Astrocyte (in vitro differentiated cells and primary cell): ENCODE data around the gene GOLPH3L. TPM values are rescaled to one million over a fixed set of nuclear protein-coding genes. Genes with fewer than 3 reads are reported as not detected.

Experiments used
- DNase-seq: peaks from one replicate; pipeline ENCODE4 v3.0.0-alpha.2; 2010; ENCODE audit warnings: low read depth
- FAIRE-seq: peaks from 2 replicates; lab custom pipeline; 2011; peaks lifted over from hg19 to GRCh38; lab: Jason Lieb, UNC
- H2AFZ ChIP-seq: 2 replicates; pipeline ENCODE4 v1.6.0; 2012; ENCODE audit warnings: low read depth, low read length, inconsistent platforms
- H3K27ac ChIP-seq: 2 replicates; pipeline ENCODE4 v1.5.1; 2011; ENCODE audit warnings: low read depth, low read length, inconsistent platforms
- H3K27me3 ChIP-seq: 2 replicates; pipeline ENCODE4 v1.6.0; 2011; ENCODE audit warnings: low read length, inconsistent platforms; ENCODE audit not compliant: insufficient read depth
- H3K36me3 ChIP-seq: 2 replicates; pipeline ENCODE4 v1.5.1; 2011; ENCODE audit warnings: low read length, inconsistent platforms; ENCODE audit not compliant: insufficient read depth
- H3K4me1 ChIP-seq: 2 replicates; pipeline ENCODE4 v1.5.1; 2011; ENCODE audit warnings: low read length, inconsistent platforms; ENCODE audit not compliant: insufficient read depth
- H3K4me2 ChIP-seq: 2 replicates; pipeline ENCODE4 v1.6.0; 2012; ENCODE audit warnings: low read length, inconsistent platforms
- H3K4me3 ChIP-seq: 2 replicates; pipeline ENCODE4 v1.5.1; 2011; ENCODE audit warnings: low read depth, mild to moderate bottlenecking, low read length, inconsistent platforms; ENCODE audit not compliant: insufficient read depth
- H3K79me2 ChIP-seq: 2 replicates; pipeline ENCODE4 v1.6.0; 2012; ENCODE audit warnings: mild to moderate bottlenecking, low read length, inconsistent platforms; ENCODE audit not compliant: insufficient read depth
- H3K9ac ChIP-seq: 2 replicates; pipeline ENCODE4 v1.6.0; 2012; ENCODE audit warnings: mild to moderate bottlenecking, low read length, inconsistent platforms
- H3K9me3 ChIP-seq: 2 replicates; pipeline ENCODE4 v1.5.1; 2012; ENCODE audit warnings: low read depth, mild to moderate bottlenecking, low read length, inconsistent platforms; ENCODE audit not compliant: insufficient read depth
- H4K20me1 ChIP-seq: 2 replicates; pipeline ENCODE4 v1.6.0; 2012; ENCODE audit warnings: low read length, inconsistent platforms; ENCODE audit not compliant: insufficient read depth
- H3K27ac Mint-ChIP-seq: one replicate; pipeline ENCODE4 v1.8.0; 2021; ENCODE audit warnings: mild to moderate bottlenecking, mixed read lengths; ENCODE audit not compliant: unreplicated experiment
- H3K27me3 Mint-ChIP-seq: one replicate; pipeline ENCODE4 v1.8.0; 2021; ENCODE audit warnings: low read depth, mixed read lengths; ENCODE audit not compliant: unreplicated experiment
- H3K36me3 Mint-ChIP-seq: one replicate; pipeline ENCODE4 v1.8.0; 2021; ENCODE audit warnings: low read depth, mixed read lengths; ENCODE audit not compliant: unreplicated experiment
- H3K4me1 Mint-ChIP-seq: one replicate; pipeline ENCODE4 v1.8.0; 2021; ENCODE audit warnings: low read depth, mixed read lengths; ENCODE audit not compliant: unreplicated experiment
- H3K4me3 Mint-ChIP-seq: one replicate; pipeline ENCODE4 v1.8.0; 2021; ENCODE audit warnings: mild to moderate bottlenecking, moderate library complexity, mixed read lengths; ENCODE audit not compliant: unreplicated experiment
- H3K9me3 Mint-ChIP-seq: one replicate; pipeline ENCODE4 v1.8.0; 2021; ENCODE audit warnings: mild to moderate bottlenecking, mixed read lengths; ENCODE audit not compliant: unreplicated experiment
- EZH2 ChIP-seq: IDR thresholded peaks from 2 replicates; pipeline ENCODE4 v1.6.1; 2012; ENCODE audit warnings: mild to moderate bottlenecking, low read length, inconsistent platforms; ENCODE audit not compliant: insufficient read depth
- total RNA-seq: library from RNA; stranded (reverse); gene quantifications from 2 replicates; pipeline ENCODE4 v1.2.1, GENCODE V29; 2021
- TF ChIP-seq, protein P1 (sequence below): IDR thresholded peaks from 2 replicates; pipeline ENCODE4 v1.5.1; 2011; ENCODE audit warnings: low read depth, mild to moderate bottlenecking, inconsistent platforms, low read length, moderate library complexity; ENCODE audit not compliant: insufficient read depth

GOLPH3L gene
- total RNA-seq, 1 donor from 2014 or later = 20.9 TPM

DNA sequence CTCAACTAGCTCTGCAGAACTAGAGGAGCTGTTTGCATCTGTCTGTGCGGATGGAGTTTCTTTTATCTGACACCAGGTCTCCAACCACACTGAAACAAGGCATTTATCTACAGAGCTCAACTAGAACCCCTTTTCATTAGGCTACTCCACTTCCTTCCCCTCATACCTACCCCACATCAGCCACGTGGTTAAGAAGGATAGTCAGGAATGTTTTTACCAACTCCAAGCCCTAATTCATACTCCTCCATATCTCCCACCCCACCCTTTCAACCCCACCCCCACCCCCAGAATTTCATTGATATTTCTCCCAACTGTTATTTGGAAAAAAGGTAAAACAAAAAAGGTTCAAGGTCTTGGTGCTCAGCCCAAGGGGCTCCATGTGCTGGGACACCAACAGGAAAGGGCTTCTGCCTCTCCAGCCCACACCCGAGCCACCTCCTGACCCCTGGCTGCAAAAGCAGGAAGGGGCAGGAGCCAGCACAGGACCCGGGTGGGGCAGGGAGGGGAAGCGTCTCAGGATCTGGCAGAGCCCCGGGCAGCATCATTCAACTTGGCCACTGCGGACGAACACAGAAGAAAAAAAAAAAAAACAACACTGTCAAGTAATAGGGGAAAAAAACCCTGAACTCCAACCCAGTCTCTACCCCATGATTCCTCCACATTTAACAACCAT lies 74.5 kb downstream of the GOLPH3L start:
- peaks cover 17% of the 10 kb centered on the region for H3K4me1 Mint-ChIP-seq
- H3K4me3 Mint-ChIP-seq = no peak overlapping the region
- DNase-seq (no peak), FAIRE-seq (no peak)
- H3K36me3 ChIP-seq = peaks cover 38% of the 10 kb centered on the region
- H3K4me3 ChIP-seq = no peak overlapping the region
- no peaks in the 10 kb centered on the region for H3K27me3 ChIP-seq
- H4K20me1 ChIP-seq = peaks cover 18% of the 10 kb centered on the region
- no peaks in the 10 kb centered on the region for H3K9me3 Mint-ChIP-seq
- H3K27ac Mint-ChIP-seq = no peak overlapping the region
- no peak for TF ChIP-seq EZH2
- TF ChIP-seq, protein P1, sequence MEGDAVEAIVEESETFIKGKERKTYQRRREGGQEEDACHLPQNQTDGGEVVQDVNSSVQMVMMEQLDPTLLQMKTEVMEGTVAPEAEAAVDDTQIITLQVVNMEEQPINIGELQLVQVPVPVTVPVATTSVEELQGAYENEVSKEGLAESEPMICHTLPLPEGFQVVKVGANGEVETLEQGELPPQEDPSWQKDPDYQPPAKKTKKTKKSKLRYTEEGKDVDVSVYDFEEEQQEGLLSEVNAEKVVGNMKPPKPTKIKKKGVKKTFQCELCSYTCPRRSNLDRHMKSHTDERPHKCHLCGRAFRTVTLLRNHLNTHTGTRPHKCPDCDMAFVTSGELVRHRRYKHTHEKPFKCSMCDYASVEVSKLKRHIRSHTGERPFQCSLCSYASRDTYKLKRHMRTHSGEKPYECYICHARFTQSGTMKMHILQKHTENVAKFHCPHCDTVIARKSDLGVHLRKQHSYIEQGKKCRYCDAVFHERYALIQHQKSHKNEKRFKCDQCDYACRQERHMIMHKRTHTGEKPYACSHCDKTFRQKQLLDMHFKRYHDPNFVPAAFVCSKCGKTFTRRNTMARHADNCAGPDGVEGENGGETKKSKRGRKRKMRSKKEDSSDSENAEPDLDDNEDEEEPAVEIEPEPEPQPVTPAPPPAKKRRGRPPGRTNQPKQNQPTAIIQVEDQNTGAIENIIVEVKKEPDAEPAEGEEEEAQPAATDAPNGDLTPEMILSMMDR = no peak
- H3K27ac ChIP-seq = no peak overlapping the region
- no peaks in the 10 kb centered on the region for H3K9me3 ChIP-seq
- H3K27me3 Mint-ChIP-seq = no peaks in the 10 kb centered on the region
- no peak overlapping the region for H2AFZ ChIP-seq
- no peak overlapping the region for H3K4me2 ChIP-seq
- peaks cover 24% of the 10 kb centered on the region for H3K36me3 Mint-ChIP-seq
- no peak overlapping the region for H3K9ac ChIP-seq
- peaks cover 14% of the 10 kb centered on the region for H3K4me1 ChIP-seq
- H3K79me2 ChIP-seq = peaks cover 18% of the 10 kb centered on the region

DNA sequence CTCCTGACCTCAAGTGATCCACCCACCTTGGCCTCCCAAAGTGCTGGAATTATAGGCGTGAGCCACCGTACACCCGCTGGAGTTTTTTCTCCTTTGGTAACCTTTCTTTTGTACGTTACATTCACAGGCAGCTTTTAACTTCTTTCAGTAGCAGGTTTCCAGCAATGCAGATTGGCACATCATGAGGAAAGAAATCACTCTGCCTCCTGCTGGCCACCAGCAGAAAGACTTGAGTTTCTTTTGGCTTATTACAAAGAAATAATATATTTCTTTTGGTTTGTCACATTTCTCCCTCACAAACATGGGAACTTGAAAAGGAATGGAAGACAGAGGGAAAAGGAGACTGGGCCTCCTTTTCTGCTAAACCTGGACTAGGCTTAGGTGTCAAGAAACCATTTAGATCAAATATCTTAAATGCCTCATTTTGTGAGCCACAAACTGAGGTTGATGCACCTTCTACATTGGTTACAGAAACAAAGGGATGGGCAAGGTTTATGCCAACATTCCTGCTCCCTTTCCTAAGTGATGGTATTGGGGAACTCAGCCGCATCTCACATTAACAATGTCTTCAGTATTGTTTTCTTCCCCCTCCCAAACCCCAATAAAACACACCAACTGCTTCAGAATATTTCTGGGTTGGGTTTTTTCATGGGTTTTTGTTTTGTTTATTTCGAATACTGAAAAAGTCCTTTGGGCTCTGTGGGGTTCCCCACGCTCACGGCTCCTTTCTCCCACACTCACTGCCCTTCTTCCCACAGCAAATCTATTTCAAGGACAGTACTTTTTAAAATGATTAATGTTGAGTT lies 75.3 kb downstream of the GOLPH3L start:
- H3K27ac ChIP-seq = no peak overlapping the region
- no peak overlapping the region for H3K4me3 ChIP-seq
- Mint-ChIP-seq H3K27ac (no peak overlapping the region), H3K4me1 (peaks cover 17% of the 10 kb centered on the region), H3K27me3 (no peaks in the 10 kb centered on the region), H3K9me3 (no peaks in the 10 kb centered on the region), H3K4me3 (no peak overlapping the region), H3K36me3 (peaks cover 20% of the 10 kb centered on the region)
- H3K9me3 ChIP-seq = no peaks in the 10 kb centered on the region
- no peaks in the 10 kb centered on the region for H3K27me3 ChIP-seq
- no peak overlapping the region for H3K9ac ChIP-seq
- H3K4me2 ChIP-seq = no peak overlapping the region
- peaks cover 14% of the 10 kb centered on the region for H3K4me1 ChIP-seq
- H3K79me2 ChIP-seq = peaks cover 11% of the 10 kb centered on the region
- H4K20me1 ChIP-seq = peaks cover 16% of the 10 kb centered on the region
- DNase-seq (peak; percentile 46), FAIRE-seq (no peak)
- TF ChIP-seq EZH2 = no peak
- TF ChIP-seq, protein P1 = peak; percentile 83
- H2AFZ ChIP-seq = no peak overlapping the region
- H3K36me3 ChIP-seq = peaks cover 33% of the 10 kb centered on the region

DNA sequence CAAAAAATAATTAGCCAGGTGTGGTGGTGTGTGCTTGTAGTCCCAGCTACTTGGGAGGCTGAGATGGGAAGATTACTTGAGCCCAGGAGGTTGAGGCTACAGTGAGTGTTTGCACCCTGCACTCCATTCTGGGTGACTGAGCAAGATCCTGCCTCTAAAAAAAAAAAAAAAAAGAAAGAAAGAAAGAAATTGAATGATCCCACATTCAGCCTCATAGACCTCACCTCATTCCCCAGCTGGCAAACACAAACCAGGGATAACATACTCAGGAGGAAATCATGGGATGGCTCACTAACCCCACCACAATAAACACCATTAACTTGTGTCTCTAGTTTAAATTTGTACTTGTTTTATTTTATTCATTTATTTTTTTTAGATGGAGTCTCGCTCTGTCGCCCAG lies 76.0 kb downstream of the GOLPH3L start:
- H3K36me3 ChIP-seq = peaks cover 27% of the 10 kb centered on the region
- no peak overlapping the region for H2AFZ ChIP-seq
- Mint-ChIP-seq H3K4me3 (no peak overlapping the region), H3K4me1 (peaks cover 17% of the 10 kb centered on the region), H3K9me3 (no peaks in the 10 kb centered on the region), H3K27ac (no peak overlapping the region), H3K27me3 (no peaks in the 10 kb centered on the region), H3K36me3 (peaks cover 17% of the 10 kb centered on the region)
- no peaks in the 10 kb centered on the region for H3K9me3 ChIP-seq
- H3K4me3 ChIP-seq = no peak overlapping the region
- no peak overlapping the region for H3K4me2 ChIP-seq
- no peak for DNase-seq
- peaks cover 14% of the 10 kb centered on the region for H3K4me1 ChIP-seq
- peaks cover 7% of the 10 kb centered on the region for H3K79me2 ChIP-seq
- peak overlapping the region; percentile 25 for H3K9ac ChIP-seq
- TF ChIP-seq, protein P1 = no peak
- TF ChIP-seq EZH2 = no peak
- no peaks in the 10 kb centered on the region for H3K27me3 ChIP-seq
- H3K27ac ChIP-seq = peak overlapping the region; percentile 4
- H4K20me1 ChIP-seq = peaks cover 16% of the 10 kb centered on the region
- FAIRE-seq = no peak
